Endodermal cell (in vitro differentiated cells): ENCODE data around the gene SULT1C3. TPM values are rescaled to one million over a fixed set of nuclear protein-coding genes. Genes with fewer than 3 reads are reported as not detected.

ENCODE experiments used
- DNase-seq: peaks from one replicate; pipeline ENCODE4 v3.0.0-alpha.2; 2017
- H3K27ac ChIP-seq: 2 replicates; pipeline ENCODE4 v1.5.1; 2013; ENCODE audit warnings: mild to moderate bottlenecking, low read depth, low read length, moderate library complexity
- H3K27me3 ChIP-seq: 2 replicates; pipeline ENCODE4 v1.6.1; 2013; ENCODE audit warnings: mild to moderate bottlenecking, low read length, moderate library complexity; ENCODE audit not compliant: insufficient read depth, control insufficient read depth, poor library complexity, severe bottlenecking
- H3K36me3 ChIP-seq: 2 replicates; pipeline ENCODE4 v1.7.0; 2013; ENCODE audit warnings: mild to moderate bottlenecking, low read length, moderate library complexity; ENCODE audit not compliant: control insufficient read depth, insufficient read depth
- H3K4me1 ChIP-seq: one replicate; pipeline ENCODE4 v1.7.0; 2013; ENCODE audit warnings: low read length; ENCODE audit not compliant: control insufficient read depth, insufficient read depth
- H3K4me3 ChIP-seq: 2 replicates; pipeline ENCODE4 v1.5.1; 2013; ENCODE audit warnings: mild to moderate bottlenecking, low read length, moderate library complexity
- H3K9ac ChIP-seq: 2 replicates; pipeline ENCODE4 v1.6.1; 2013; ENCODE audit warnings: mild to moderate bottlenecking, low read length, moderate library complexity; ENCODE audit not compliant: poor library complexity, severe bottlenecking; ENCODE audit errors: extremely low read depth
- H3K9me3 ChIP-seq: 2 replicates; pipeline ENCODE4 v1.6.1; 2013; ENCODE audit warnings: mild to moderate bottlenecking, low read length, moderate library complexity; ENCODE audit not compliant: control insufficient read depth
- H3K27ac Mint-ChIP-seq: 2 replicates; pipeline ENCODE4 v1.8.0; 2020; ENCODE audit warnings: mixed read lengths
- H3K27me3 Mint-ChIP-seq: 2 replicates; pipeline ENCODE4 v1.8.0; 2021; ENCODE audit warnings: mild to moderate bottlenecking, mixed read lengths; ENCODE audit not compliant: insufficient read depth
- H3K36me3 Mint-ChIP-seq: 2 replicates; pipeline ENCODE4 v1.8.0; 2020; ENCODE audit warnings: low read depth, mixed read lengths
- H3K4me1 Mint-ChIP-seq: 2 replicates; pipeline ENCODE4 v1.8.0; 2020; ENCODE audit warnings: mixed read lengths
- H3K4me3 Mint-ChIP-seq: 2 replicates; pipeline ENCODE4 v1.8.0; 2020; ENCODE audit warnings: mild to moderate bottlenecking, moderate library complexity, mixed read lengths
- H3K9me3 Mint-ChIP-seq: 2 replicates; pipeline ENCODE4 v1.8.0; 2020; ENCODE audit warnings: mild to moderate bottlenecking, mixed read lengths
- CTCF ChIP-seq: fragments of 200-600 bp; sonication (generic); conservative IDR thresholded peaks from 2 replicates; pipeline ENCODE4 v1.5.0; 2021; ENCODE audit warnings: antibody characterized with exemption, mild to moderate bottlenecking
- WGBS, 2 experiments: methylation state at CpG; one replicate each; pipeline versions ENCODE4 v1.1.5 to v1.1.7; 2013; ENCODE audit warnings: missing lambda C conversion rate in 2 of 2, mixed read lengths in 1 of 2; ENCODE audit not compliant: insufficient coverage in 1 of 2, insufficient read length in 1 of 2; 5-methylcytosine and 5-hydroxymethylcytosine counted together
- total RNA-seq, 2 donors: library from RNA; stranded (reverse); fragmentation: NEBNext Ultra II Directional in 1 of 2; extraction: Animal tissue kit (Norgen Biotek cat#: 25700) in 1 of 2; gene quantifications; 2 replicates in 1 of 2; 3 replicates in 1 of 2; pipeline ENCODE4 v1.2.1, GENCODE V29; 2021

The SULT1C3 gene
- total RNA-seq, 2 donors from 2014 or later: not detected

- H3K9me3 Mint-ChIP-seq: peaks cover 2% of the 10 kb centered on the region
These were observed 47.4 kb downstream of the SULT1C3 start for GRCh38 chr2:108287169-108287568.

GRCh38 chr2:108288534-108289106 lies 48.9 kb downstream of the SULT1C3 start, which contains the start of gene SULT1C2:
TSS of gene SULT1C2 (plus strand) at chr2:108288895. CDS start at chr2:108293668, 4,773 bp downstream.
- Histone ChIP-seq H3K36me3 (no peaks in the 10 kb centered on the region), H3K4me1 (no peaks in the 10 kb centered on the region), H3K27me3 (no peaks in the 10 kb centered on the region), H3K9ac (no peak within 1 kb of the TSS), H3K9me3 (no peaks in the 10 kb centered on the region), H3K4me3 (no peak within 1 kb of the TSS), H3K27ac (no peak within 1 kb of the TSS)
- H3K9me3 Mint-ChIP-seq: peaks cover 2% of the 10 kb centered on the region
- no peak for TF ChIP-seq CTCF
- no peaks in the 10 kb centered on the region for H3K36me3 Mint-ChIP-seq
- peak within 1 kb of the TSS; percentile 31 for H3K4me3 Mint-ChIP-seq
- H3K27ac Mint-ChIP-seq: peak within 1 kb of the TSS; percentile 60
- peak; percentile 79 for DNase-seq
- no peaks in the 10 kb centered on the region for H3K27me3 Mint-ChIP-seq
- WGBS, 2 experiments: 19 to 26% methylated on average over 3 to 7 of the region's 7 CpGs
- peaks cover 15% of the 10 kb centered on the region for H3K4me1 Mint-ChIP-seq

More at GRCh38 chr2:108287169-108287568, 47.4 kb downstream of the SULT1C3 start:
- TF ChIP-seq CTCF: no peak
- Mint-ChIP-seq H3K36me3 (no peaks in the 10 kb centered on the region), H3K27ac (no peak overlapping the region), H3K4me1 (peaks cover 15% of the 10 kb centered on the region), H3K4me3 (no peak overlapping the region), H3K27me3 (no peaks in the 10 kb centered on the region)
- H3K9me3 ChIP-seq: no peaks in the 10 kb centered on the region
- H3K4me3 ChIP-seq: no peak overlapping the region
- H3K27me3 ChIP-seq: no peaks in the 10 kb centered on the region
- no peak overlapping the region for H3K27ac ChIP-seq
- H3K9ac ChIP-seq: no peak overlapping the region
- H3K36me3 ChIP-seq: no peaks in the 10 kb centered on the region
- H3K4me1 ChIP-seq: no peaks in the 10 kb centered on the region
- WGBS, 2 experiments: 93 to 100% methylated on average over 2 of the region's 2 CpGs
- no peak for DNase-seq

- H3K27ac ChIP-seq: no peak overlapping the region
These were observed 54.1 kb downstream of the SULT1C3 start for GRCh38 chr2:108293850-108294249.

More at GRCh38 chr2:108293850-108294249, 54.1 kb downstream of the SULT1C3 start:
- Histone ChIP-seq H3K9ac (no peak overlapping the region), H3K4me3 (no peak overlapping the region), H3K27me3 (no peaks in the 10 kb centered on the region), H3K36me3 (no peaks in the 10 kb centered on the region), H3K9me3 (no peaks in the 10 kb centered on the region), H3K4me1 (no peaks in the 10 kb centered on the region)
- no peak for DNase-seq
- Mint-ChIP-seq H3K36me3 (no peaks in the 10 kb centered on the region), H3K9me3 (no peaks in the 10 kb centered on the region), H3K4me1 (peaks cover 8% of the 10 kb centered on the region), H3K4me3 (no peak overlapping the region), H3K27ac (no peak overlapping the region), H3K27me3 (no peaks in the 10 kb centered on the region)
- no peak for TF ChIP-seq CTCF
- WGBS, 2 experiments: 82 to 84% methylated on average over 3 to 4 of the region's 4 CpGs
